Retinal pigment epithelial cell (primary cell): Measurements from ENCODE around the gene MEGF6.

Source experiments
- DNase-seq: peaks from one replicate; pipeline ENCODE4 v3.0.0-alpha.2; 2010; ENCODE audit warnings: low read depth
- H3K4me3 ChIP-seq: 2 replicates; pipeline ENCODE4 v1.5.1; 2011; ENCODE audit warnings: mild to moderate bottlenecking, low read length, control low read depth, moderate library complexity
- CTCF ChIP-seq: conservative IDR thresholded peaks from 2 replicates; pipeline ENCODE4 v1.5.1; 2011; ENCODE audit warnings: low read depth, low read length, control low read depth, inconsistent platforms

Gene MEGF6

GRCh38 chr1:3492545-3493246 lies 118.6 kb downstream of the MEGF6 start:
- no peak for TF ChIP-seq CTCF
- no peak overlapping the region for H3K4me3 ChIP-seq
- DNase-seq: no peak

- TF ChIP-seq CTCF: peak; percentile 94
- peak overlapping the region; percentile 26 for H3K4me3 ChIP-seq
- DNase-seq: no peak
Measured at GRCh38 chr1:3491291-3492246, 119.7 kb downstream of the MEGF6 start.

DNA sequence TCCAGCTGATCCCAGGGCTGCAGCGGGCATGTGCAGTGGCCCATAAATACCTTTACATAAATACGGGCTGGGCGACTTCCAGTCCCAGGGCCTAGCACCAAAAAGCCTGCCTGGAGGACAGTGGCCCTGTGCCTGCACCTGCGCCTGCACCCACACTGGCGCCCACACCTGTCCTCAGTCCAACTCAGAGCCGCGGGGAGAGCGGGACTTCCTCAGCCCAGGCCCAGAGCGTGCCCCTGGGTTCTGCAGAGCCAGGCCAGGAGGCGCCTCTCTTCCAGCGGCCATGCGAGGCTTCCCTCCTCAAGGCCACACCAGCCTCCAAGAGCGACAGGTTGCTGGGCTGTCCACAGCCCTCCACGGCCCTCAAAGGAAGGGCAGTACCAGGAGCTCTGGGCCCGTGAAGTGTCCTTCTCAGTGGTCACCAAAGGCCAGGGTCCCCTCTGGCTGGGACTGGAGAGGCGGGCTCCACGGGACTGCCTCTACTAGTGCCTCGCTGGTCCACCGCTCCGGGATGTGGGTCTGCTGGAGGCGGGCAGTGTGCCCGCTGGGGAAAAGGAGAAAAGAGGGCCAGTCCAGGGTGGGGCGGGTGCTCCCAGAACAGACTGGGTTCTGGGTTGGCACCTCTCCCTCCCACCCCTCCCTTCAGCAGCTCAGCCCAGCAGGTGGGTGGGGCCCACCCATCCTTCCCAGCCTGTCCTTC lies 121.1 kb downstream of the MEGF6 start:
- no peak overlapping the region for H3K4me3 ChIP-seq
- no peak for TF ChIP-seq CTCF

DNA sequence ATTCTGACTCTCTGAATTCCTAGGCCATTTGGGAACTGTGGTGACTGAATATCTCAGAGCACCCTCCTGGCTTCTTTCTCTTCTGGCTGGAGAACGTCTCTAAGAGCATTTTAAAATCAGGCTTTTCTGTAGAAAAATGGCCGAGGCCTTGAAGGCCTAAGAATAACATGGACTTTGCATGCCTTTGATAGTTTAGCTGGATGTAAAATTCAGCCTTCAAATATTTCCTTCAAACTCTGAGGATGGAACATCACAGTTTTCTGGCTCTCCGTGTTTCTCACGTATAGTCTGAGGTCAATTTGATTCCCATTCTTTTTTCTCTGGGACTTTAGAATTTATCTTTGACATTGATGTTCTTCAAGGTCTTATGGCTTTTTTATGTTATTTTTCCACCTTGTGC lies 122.9 kb downstream of the MEGF6 start:
- no peak for DNase-seq
- no peak overlapping the region for H3K4me3 ChIP-seq
- TF ChIP-seq CTCF: no peak

More for the DNA sequence above, 121.1 kb downstream of the MEGF6 start:
- DNase-seq: no peak

DNA sequence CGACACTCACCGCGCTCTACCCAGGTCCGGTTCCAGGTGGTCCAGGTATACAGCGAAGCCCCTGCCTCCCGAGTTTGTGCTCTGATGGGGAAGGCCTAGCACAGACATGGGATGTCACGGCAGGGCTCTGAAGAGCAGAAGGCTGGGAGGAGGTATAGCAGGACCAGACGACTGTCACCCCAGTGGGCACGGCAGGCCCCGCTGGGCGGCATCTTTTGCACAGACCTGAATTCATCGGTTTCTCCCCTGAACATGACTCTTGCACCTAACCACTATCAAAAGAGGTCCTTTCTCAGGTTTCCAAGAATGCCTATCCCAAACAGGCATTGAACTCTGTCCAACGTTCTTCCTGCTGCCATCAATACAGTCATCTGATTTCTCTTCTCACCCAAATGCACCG lies 126.3 kb downstream of the MEGF6 start:
- no peak for DNase-seq
- TF ChIP-seq CTCF: no peak
- no peak overlapping the region for H3K4me3 ChIP-seq

GRCh38 chr1:3483801-3484444 lies 127.4 kb downstream of the MEGF6 start:
- no peak overlapping the region for H3K4me3 ChIP-seq
- peak; percentile 91 for TF ChIP-seq CTCF
- no peak for DNase-seq
